DMS53 treated with DMSO at 0.1 percent for 48 hours (cell line): ENCODE results near the gene ANP32B.
A peak's percentile ranks its signal among the peaks of the same experiment; 100 is the strongest.
"Not testable (repeated sequence)": the region's sequence is repeated elsewhere in the genome, so short reads cannot be mapped to it uniquely, and the experiment has no call there.

ENCODE experiments used
- DNase-seq: peaks from one replicate; lab custom pipeline; 2025; ENCODE audit not compliant: unreplicated experiment; lab: John Stamatoyannopoulos, UW

ANP32B gene

GRCh38 chr9:97962575-97962974, 20.6 kb upstream of the ANP32B start:
- DNase-seq: no peak

GRCh38 chr9:97963232-97963631, 19.9 kb upstream of the ANP32B start:
- DNase-seq: no peak

- DNase-seq: no peak
Measured at GRCh38 chr9:97964901-97965300, 18.2 kb upstream of the ANP32B start.

GRCh38 chr9:97966493-97966892, 16.6 kb upstream of the ANP32B start:
- DNase-seq: peak; percentile 16

GRCh38 chr9:97969014-97969413, 14.1 kb upstream of the ANP32B start:
- DNase-seq: no peak

GRCh38 chr9:97970165-97970564, 13.0 kb upstream of the ANP32B start:
- DNase-seq: no peak

- DNase-seq: no peak
Measured at GRCh38 chr9:97972753-97973152, 10.4 kb upstream of the ANP32B start.

GRCh38 chr9:97975376-97975775, 7.8 kb upstream of the ANP32B start:
- no peak for DNase-seq

- DNase-seq: not testable (repeated sequence)
Measured at GRCh38 chr9:97976633-97977032, 6.5 kb upstream of the ANP32B start.

GRCh38 chr9:97978371-97979130, 4.6 kb upstream of the ANP32B start:
- DNase-seq: no peak

- no peak for DNase-seq
Measured at GRCh38 chr9:97979788-97980478, 3.2 kb upstream of the ANP32B start.

- DNase-seq: no peak
Measured at GRCh38 chr9:97980479-97980803, 2.7 kb upstream of the ANP32B start.

GRCh38 chr9:97980918-97981845, 2.0 kb upstream of the ANP32B start:
- DNase-seq: no peak

- no peak for DNase-seq
Measured at GRCh38 chr9:97981846-97982682, 1.1 kb upstream of the ANP32B start.

- no peak for DNase-seq
Measured at GRCh38 chr9:97983589-97984187, 547 bp downstream of the ANP32B start.

- DNase-seq: peak; percentile 20
Measured at GRCh38 chr9:97984188-97985057, 1.3 kb downstream of the ANP32B start.

- DNase-seq: no peak
Measured at GRCh38 chr9:97985058-97985861, 2.1 kb downstream of the ANP32B start.

GRCh38 chr9:97987487-97987886, 4.3 kb downstream of the ANP32B start:
- DNase-seq: no peak

- no peak for DNase-seq
Measured at GRCh38 chr9:97990259-97990658, 7.1 kb downstream of the ANP32B start.
